ENCODE results near the gene MINK1.
"Not testable (repeated sequence)": the region's sequence is repeated elsewhere in the genome, so short reads cannot be mapped to it uniquely, and the experiment has no call there.

The MINK1 gene

GRCh38 chr17:4860651-4861050 is 27.5 kb downstream of the MINK1 start:
- Histone ChIP-seq H3K4me1 (ENCODE audit: control insufficient read depth in 1 of 2, insufficient read depth in 2 of 2, low read length in 2 of 2) (peaks cover 7 to 22% of the 10 kb centered on the region in 2 donors), H3K4me3 (ENCODE audit: low read depth in 1 of 2, low read length in 2 of 2) (no peak overlapping the region), H3K36me3 (ENCODE audit: control insufficient read depth in 1 of 2, insufficient read depth in 2 of 2, low read length in 2 of 2) (peaks cover 0 to 5% of the 10 kb centered on the region in 2 donors), H3K27ac (ENCODE audit: low read length) (no peak overlapping the region), H3K27me3 (ENCODE audit: low read depth, low read length) (no peaks in the 10 kb centered on the region), H3K9me3 (ENCODE audit: control insufficient read depth in 1 of 2, low read length in 2 of 2) (no peaks in the 10 kb centered on the region)

- peaks cover 7 to 22% of the 10 kb centered on the region in 2 donors for H3K4me1 ChIP-seq (ENCODE audit: control insufficient read depth in 1 of 2, insufficient read depth in 2 of 2, low read length in 2 of 2)
- no peak overlapping the region for H3K4me3 ChIP-seq (ENCODE audit: low read depth in 1 of 2, low read length in 2 of 2)
- H3K36me3 ChIP-seq (ENCODE audit: control insufficient read depth in 1 of 2, insufficient read depth in 2 of 2, low read length in 2 of 2), result peaks cover 0 to 5% of the 10 kb centered on the region in 2 donors
- H3K27ac ChIP-seq (ENCODE audit: low read length), result no peak overlapping the region
- no peaks in the 10 kb centered on the region for H3K9me3 ChIP-seq (ENCODE audit: control insufficient read depth in 1 of 2, low read length in 2 of 2)
- no peaks in the 10 kb centered on the region for H3K27me3 ChIP-seq (ENCODE audit: low read depth, low read length)
Measured at GRCh38 chr17:4861052-4861451, 27.9 kb downstream of the MINK1 start.

GRCh38 chr17:4862720-4863119 is 29.6 kb downstream of the MINK1 start:
- Histone ChIP-seq H3K27me3 (ENCODE audit: low read depth, low read length) (no peaks in the 10 kb centered on the region), H3K4me3 (ENCODE audit: low read depth in 1 of 2, low read length in 2 of 2) (no peak overlapping the region), H3K27ac (ENCODE audit: low read length) (no peak overlapping the region), H3K4me1 (ENCODE audit: control insufficient read depth in 1 of 2, insufficient read depth in 2 of 2, low read length in 2 of 2) (peaks cover 7 to 18% of the 10 kb centered on the region in 2 donors), H3K9me3 (ENCODE audit: control insufficient read depth in 1 of 2, low read length in 2 of 2) (no peaks in the 10 kb centered on the region), H3K36me3 (ENCODE audit: control insufficient read depth in 1 of 2, insufficient read depth in 2 of 2, low read length in 2 of 2) (peaks cover 0 to 5% of the 10 kb centered on the region in 2 donors)

- no peaks in the 10 kb centered on the region for H3K9me3 ChIP-seq (ENCODE audit: control insufficient read depth in 1 of 2, low read length in 2 of 2)
Measured at GRCh38 chr17:4863321-4863720, 30.2 kb downstream of the MINK1 start.

GRCh38 chr17:4867535-4867934 is 34.4 kb downstream of the MINK1 start:
- not testable (repeated sequence) for H3K27me3 ChIP-seq (ENCODE audit: low read depth, low read length); H3K4me3 ChIP-seq (ENCODE audit: low read depth in 1 of 2, low read length in 2 of 2); H3K4me1 ChIP-seq (ENCODE audit: control insufficient read depth in 1 of 2, insufficient read depth in 2 of 2, low read length in 2 of 2); H3K9me3 ChIP-seq (ENCODE audit: control insufficient read depth in 1 of 2, low read length in 2 of 2); H3K27ac ChIP-seq (ENCODE audit: low read length); H3K36me3 ChIP-seq (ENCODE audit: control insufficient read depth in 1 of 2, insufficient read depth in 2 of 2, low read length in 2 of 2)

More at GRCh38 chr17:4863321-4863720, 30.2 kb downstream of the MINK1 start:
- peaks cover 0 to 5% of the 10 kb centered on the region in 2 donors for H3K36me3 ChIP-seq (ENCODE audit: control insufficient read depth in 1 of 2, insufficient read depth in 2 of 2, low read length in 2 of 2)
- peaks cover 7 to 13% of the 10 kb centered on the region in 2 donors for H3K4me1 ChIP-seq (ENCODE audit: control insufficient read depth in 1 of 2, insufficient read depth in 2 of 2, low read length in 2 of 2)
- no peak overlapping the region for H3K4me3 ChIP-seq (ENCODE audit: low read depth in 1 of 2, low read length in 2 of 2)
- no peak overlapping the region for H3K27ac ChIP-seq (ENCODE audit: low read length)
- no peaks in the 10 kb centered on the region for H3K27me3 ChIP-seq (ENCODE audit: low read depth, low read length)

GRCh38 chr17:4869058-4869998 is 36.2 kb downstream of the MINK1 start:
- H3K27ac ChIP-seq (ENCODE audit: low read length); H3K4me3 ChIP-seq (ENCODE audit: low read depth in 1 of 2, low read length in 2 of 2); H3K4me1 ChIP-seq (ENCODE audit: control insufficient read depth in 1 of 2, insufficient read depth in 2 of 2, low read length in 2 of 2); H3K36me3 ChIP-seq (ENCODE audit: control insufficient read depth in 1 of 2, insufficient read depth in 2 of 2, low read length in 2 of 2); H3K27me3 ChIP-seq (ENCODE audit: low read depth, low read length); H3K9me3 ChIP-seq (ENCODE audit: control insufficient read depth in 1 of 2, low read length in 2 of 2): not testable (repeated sequence)

GRCh38 chr17:4870855-4871254 is 37.7 kb downstream of the MINK1 start:
- no peaks in the 10 kb centered on the region for H3K36me3 ChIP-seq (ENCODE audit: control insufficient read depth in 1 of 2, insufficient read depth in 2 of 2, low read length in 2 of 2)
- H3K9me3 ChIP-seq (ENCODE audit: control insufficient read depth in 1 of 2, low read length in 2 of 2), result no peaks in the 10 kb centered on the region
- H3K4me1 ChIP-seq (ENCODE audit: control insufficient read depth in 1 of 2, insufficient read depth in 2 of 2, low read length in 2 of 2), result no peaks in the 10 kb centered on the region
- H3K27me3 ChIP-seq (ENCODE audit: low read depth, low read length), result no peaks in the 10 kb centered on the region
- H3K4me3 ChIP-seq (ENCODE audit: low read depth in 1 of 2, low read length in 2 of 2), result no peak overlapping the region
- no peak overlapping the region for H3K27ac ChIP-seq (ENCODE audit: low read length)

- H3K4me3 ChIP-seq (ENCODE audit: low read depth in 1 of 2, low read length in 2 of 2), result no peak overlapping the region
- no peaks in the 10 kb centered on the region for H3K4me1 ChIP-seq (ENCODE audit: control insufficient read depth in 1 of 2, insufficient read depth in 2 of 2, low read length in 2 of 2)
- H3K27me3 ChIP-seq (ENCODE audit: low read depth, low read length), result no peaks in the 10 kb centered on the region
- no peak overlapping the region for H3K27ac ChIP-seq (ENCODE audit: low read length)
- H3K36me3 ChIP-seq (ENCODE audit: control insufficient read depth in 1 of 2, insufficient read depth in 2 of 2, low read length in 2 of 2), result no peaks in the 10 kb centered on the region
- H3K9me3 ChIP-seq (ENCODE audit: control insufficient read depth in 1 of 2, low read length in 2 of 2), result no peaks in the 10 kb centered on the region
Measured at GRCh38 chr17:4872786-4873185, 39.6 kb downstream of the MINK1 start.

- Histone ChIP-seq H3K9me3 (ENCODE audit: control insufficient read depth in 1 of 2, low read length in 2 of 2) (no peaks in the 10 kb centered on the region), H3K27ac (ENCODE audit: low read length) (peak overlapping the region; percentile 1), H3K4me3 (ENCODE audit: low read depth in 1 of 2, low read length in 2 of 2) (no peak overlapping the region), H3K4me1 (ENCODE audit: control insufficient read depth in 1 of 2, insufficient read depth in 2 of 2, low read length in 2 of 2) (peaks cover 0 to 6% of the 10 kb centered on the region in 2 donors), H3K27me3 (ENCODE audit: low read depth, low read length) (no peaks in the 10 kb centered on the region), H3K36me3 (ENCODE audit: control insufficient read depth in 1 of 2, insufficient read depth in 2 of 2, low read length in 2 of 2) (peaks cover 7 to 30% of the 10 kb centered on the region in 2 donors)
Measured at GRCh38 chr17:4877089-4877488, 43.9 kb downstream of the MINK1 start.

GRCh38 chr17:4879601-4880000 is 46.5 kb downstream of the MINK1 start:
- Histone ChIP-seq H3K27ac (ENCODE audit: low read length) (no peak overlapping the region), H3K9me3 (ENCODE audit: control insufficient read depth in 1 of 2, low read length in 2 of 2) (no peaks in the 10 kb centered on the region), H3K4me3 (ENCODE audit: low read depth in 1 of 2, low read length in 2 of 2) (no peak overlapping the region), H3K4me1 (ENCODE audit: control insufficient read depth in 1 of 2, insufficient read depth in 2 of 2, low read length in 2 of 2) (peaks cover 0 to 6% of the 10 kb centered on the region in 2 donors), H3K27me3 (ENCODE audit: low read depth, low read length) (no peaks in the 10 kb centered on the region), H3K36me3 (ENCODE audit: control insufficient read depth in 1 of 2, insufficient read depth in 2 of 2, low read length in 2 of 2) (peaks cover 12 to 39% of the 10 kb centered on the region in 2 donors)

- Histone ChIP-seq H3K36me3 (ENCODE audit: control insufficient read depth in 1 of 2, insufficient read depth in 2 of 2, low read length in 2 of 2) (peaks cover 24 to 52% of the 10 kb centered on the region in 2 donors), H3K4me1 (ENCODE audit: control insufficient read depth in 1 of 2, insufficient read depth in 2 of 2, low read length in 2 of 2) (peaks cover 0 to 6% of the 10 kb centered on the region in 2 donors), H3K27ac (ENCODE audit: low read length) (no peak overlapping the region), H3K4me3 (ENCODE audit: low read depth in 1 of 2, low read length in 2 of 2) (no peak overlapping the region), H3K9me3 (ENCODE audit: control insufficient read depth in 1 of 2, low read length in 2 of 2) (no peaks in the 10 kb centered on the region), H3K27me3 (ENCODE audit: low read depth, low read length) (no peaks in the 10 kb centered on the region)
Measured at GRCh38 chr17:4880857-4881256, 47.7 kb downstream of the MINK1 start.
